ENCODE data around the gene EEF1A2. TPM values are rescaled to one million over a fixed set of nuclear protein-coding genes. Genes with fewer than 3 reads are reported as not detected.

Gene EEF1A2
- total RNA-seq, 1 experiment from 2014 or later: 0.46 TPM

DNA sequence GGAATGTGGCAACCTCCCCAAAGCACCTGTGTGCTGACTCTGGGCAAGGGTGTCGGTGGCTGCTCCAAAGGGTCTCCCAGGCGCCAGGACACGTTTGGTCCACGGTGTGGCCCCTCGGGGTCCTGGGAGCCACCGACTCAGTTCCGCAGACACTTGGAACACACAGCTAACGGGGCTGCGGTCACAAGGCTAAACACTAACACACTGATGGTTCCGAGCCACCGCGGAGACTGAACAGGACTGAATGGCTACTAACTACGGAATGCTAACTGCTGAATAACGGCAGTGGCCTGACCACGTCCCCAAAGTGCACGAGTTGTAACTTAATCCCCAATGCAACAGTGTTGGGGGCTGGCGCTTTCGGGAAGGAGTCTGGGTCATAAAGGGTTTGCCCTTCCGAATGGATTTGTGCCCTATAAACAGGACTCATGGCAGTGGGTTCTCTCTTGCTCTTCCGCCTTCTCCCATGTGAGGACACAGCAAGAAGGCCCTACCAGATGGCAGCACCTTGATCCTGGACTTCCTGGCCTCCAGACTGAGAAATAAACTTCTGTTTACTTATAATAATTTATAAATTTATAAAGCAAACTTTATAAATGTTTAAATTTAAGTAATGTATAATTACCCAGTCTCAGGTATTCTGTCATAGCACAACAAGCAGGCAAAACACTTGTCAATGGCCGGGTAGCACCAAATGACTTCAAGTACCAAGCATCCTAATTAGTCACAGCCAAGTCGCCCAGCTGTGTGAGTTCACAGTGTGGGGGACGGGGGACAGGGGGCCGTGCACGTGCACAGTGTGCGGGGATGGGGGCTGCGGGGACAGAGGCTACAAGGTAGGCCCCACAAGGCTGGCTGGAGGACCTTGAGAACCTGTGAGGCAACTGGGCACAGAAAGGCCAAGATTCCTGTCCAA is 2.3 kb upstream of the EEF1A2 start:
- no peak for DNase-seq (ENCODE audit: low read depth)

DNA sequence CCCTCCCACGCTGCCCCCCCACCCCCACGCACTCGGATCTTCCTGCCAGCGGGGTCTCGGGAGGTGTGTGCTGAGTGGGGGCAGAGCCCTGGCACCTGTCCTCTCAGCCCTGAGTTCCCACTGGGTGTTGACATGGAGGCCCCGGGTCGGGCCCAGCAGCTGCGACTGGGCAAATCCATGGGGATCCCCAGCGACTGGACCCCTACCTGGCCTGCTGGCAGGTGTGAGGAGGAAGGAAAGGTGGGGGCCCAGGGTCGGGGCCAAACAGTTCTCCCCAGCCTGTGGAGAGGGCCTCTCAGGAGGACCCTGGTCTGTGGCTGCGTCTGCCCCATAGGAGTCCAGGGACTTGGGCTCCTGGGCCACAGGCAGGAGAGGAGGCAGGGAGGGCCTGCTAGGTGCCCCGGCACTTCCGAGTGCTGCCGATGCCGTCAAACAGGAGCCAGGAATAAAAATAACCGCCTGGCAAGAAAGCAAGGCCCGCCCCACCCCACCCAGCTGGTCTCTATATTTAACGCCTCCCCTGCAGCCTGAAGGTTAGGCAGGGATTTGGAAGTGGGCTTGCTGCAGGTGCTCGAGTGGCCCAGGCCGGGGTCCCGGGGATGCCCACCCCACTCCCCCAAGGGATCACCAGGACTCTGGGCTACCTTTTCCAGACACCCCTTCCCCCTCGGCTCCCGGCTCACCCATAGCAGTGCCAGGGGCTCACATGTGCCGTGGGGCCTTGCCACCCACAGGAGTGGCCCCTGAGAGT is 1.4 kb upstream of the EEF1A2 start:
- DNase-seq (ENCODE audit: low read depth): no peak

DNA sequence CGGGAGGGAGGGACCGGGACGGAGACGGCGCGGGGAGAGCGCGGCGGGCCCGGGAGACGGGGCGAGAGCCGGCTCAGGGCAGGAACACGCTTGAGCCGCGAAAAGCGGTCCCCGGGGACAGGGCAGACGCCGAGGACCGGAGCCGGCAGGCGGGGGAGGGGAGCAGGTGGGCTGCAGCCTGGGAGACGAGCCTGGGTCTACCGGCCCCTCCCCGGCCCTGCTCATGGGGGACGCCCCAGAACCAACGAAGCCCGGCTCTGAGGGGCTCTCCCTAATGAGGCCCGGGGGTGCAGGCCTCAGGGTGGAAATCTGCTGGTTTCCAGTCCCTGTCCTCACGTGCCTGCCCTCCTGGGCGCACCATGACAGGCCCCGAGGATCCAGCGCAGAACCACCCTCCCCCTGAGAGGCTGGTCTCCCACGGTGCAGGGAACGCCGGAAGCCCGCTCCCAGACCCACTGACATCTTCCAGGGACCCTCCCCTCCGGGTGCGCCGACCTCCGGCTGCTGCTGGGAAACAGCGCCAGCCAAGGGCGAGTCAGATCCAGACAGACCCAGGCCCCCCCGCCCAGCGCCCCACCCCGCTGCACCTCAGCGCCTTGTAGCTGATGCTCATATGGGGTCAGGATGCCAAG is 571 bp upstream of the EEF1A2 start:
- no peak for DNase-seq (ENCODE audit: low read depth)

- peak; percentile 23 for DNase-seq (ENCODE audit: low read depth)
Measured at GRCh38 chr20:63497946-63498935, 642 bp downstream of the EEF1A2 start.

DNA sequence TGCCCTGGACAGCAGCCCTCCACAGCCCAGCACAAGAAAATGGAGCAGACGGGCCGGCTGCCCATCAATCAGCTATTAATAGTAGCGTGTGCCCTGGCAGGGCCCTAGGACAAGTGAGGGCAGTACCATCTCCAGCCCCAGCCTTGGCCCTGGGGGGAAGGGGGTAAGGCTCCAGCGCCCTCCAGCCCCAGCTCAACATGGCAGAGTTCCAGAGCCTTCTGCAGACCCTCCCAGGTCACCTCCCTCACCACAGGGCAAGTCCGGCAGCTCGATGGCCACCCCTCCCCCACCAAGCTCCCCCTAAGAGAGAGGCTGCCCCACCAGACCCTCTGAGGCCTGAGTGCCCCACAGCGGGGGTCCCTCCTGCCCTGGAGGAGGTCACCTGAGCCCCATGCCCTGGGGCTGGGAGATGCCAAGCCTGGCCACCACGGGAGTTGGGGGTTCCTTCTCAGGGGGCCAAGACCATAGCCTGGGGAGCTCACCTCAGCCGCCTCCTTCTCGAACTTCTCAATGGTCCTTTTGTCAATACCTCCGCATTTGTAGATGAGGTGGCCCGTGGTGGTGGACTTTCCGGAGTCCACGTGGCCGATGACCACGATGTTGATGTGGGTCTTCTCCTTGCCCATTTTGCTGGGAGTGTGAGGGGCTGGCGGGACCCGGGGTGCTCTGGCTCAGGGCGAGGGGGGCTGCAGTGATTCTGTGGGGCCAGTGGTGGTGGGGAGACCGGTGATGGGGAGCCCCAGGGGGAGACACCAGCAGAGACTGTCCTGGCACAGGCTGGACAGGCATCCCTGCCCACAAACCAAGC is 1.5 kb downstream of the EEF1A2 start:
- DNase-seq (ENCODE audit: low read depth): no peak

GRCh38 chr20:63496596-63497120 is 2.2 kb downstream of the EEF1A2 start:
- DNase-seq (ENCODE audit: low read depth): no peak

GRCh38 chr20:63495741-63496595 is 2.9 kb downstream of the EEF1A2 start:
- peak; percentile 23 for DNase-seq (ENCODE audit: low read depth)

DNA sequence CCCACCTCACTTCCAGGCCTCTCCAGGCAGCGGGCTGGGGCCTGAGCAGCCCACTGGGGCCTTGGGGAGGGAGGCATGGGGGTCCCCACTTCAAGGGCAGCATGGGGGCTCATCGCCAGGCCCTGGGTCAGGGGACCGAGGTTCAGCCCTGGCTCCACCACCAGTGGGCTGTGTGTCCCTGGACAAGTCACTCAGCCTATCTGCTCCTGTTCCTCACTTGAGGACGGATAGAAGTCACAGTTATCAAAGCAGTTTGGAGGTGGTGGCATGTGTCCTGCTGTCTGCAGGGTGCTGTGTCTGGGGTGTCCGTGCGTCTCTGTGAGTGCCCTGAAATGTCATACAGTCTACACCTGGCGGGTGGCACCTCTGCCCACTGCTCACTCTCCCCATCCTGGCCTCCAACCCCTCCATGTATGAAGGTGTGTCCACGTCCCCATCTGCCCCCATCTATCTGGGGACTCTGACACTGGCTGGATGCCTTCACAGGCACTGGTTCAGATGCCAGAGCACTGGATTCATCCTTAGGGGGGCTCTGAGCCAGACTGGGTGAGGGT is 3.6 kb downstream of the EEF1A2 start:
- no peak for DNase-seq (ENCODE audit: low read depth)

GRCh38 chr20:63494420-63495166 is 4.3 kb downstream of the EEF1A2 start:
- no peak for DNase-seq (ENCODE audit: low read depth)

- no peak for DNase-seq (ENCODE audit: low read depth)
Measured at GRCh38 chr20:63494084-63494419, 4.8 kb downstream of the EEF1A2 start.

DNA sequence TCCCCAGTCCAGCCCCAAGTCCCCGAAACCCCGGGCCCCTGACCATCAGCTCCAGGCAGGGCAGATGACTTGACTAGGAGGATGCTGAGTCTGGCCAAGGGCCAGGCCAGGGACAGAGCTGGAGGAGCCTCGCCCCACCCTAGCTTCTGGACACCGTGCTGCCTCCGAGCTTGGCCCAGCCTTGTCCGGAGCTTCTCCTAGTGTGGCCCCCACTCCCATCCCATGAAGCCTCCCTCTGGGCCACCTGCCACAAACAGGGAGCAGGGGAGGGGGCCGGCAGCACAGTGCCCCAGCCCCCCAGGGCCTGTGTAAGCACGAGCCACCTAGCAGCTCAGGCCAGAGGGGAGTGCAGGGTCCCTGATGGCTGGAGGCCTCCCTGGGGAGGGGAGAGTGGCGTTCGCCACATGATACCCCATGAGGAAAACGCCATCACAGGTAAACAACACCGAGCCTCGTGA is 5.3 kb downstream of the EEF1A2 start:
- no peak for DNase-seq (ENCODE audit: low read depth)

GRCh38 chr20:63492982-63493381 is 5.9 kb downstream of the EEF1A2 start:
- DNase-seq (ENCODE audit: low read depth): no peak

- no peak for DNase-seq (ENCODE audit: low read depth)
Measured at GRCh38 chr20:63492518-63492917, 6.4 kb downstream of the EEF1A2 start.

- no peak for DNase-seq (ENCODE audit: low read depth)
Measured at GRCh38 chr20:63491635-63492230, 7.2 kb downstream of the EEF1A2 start.

DNA sequence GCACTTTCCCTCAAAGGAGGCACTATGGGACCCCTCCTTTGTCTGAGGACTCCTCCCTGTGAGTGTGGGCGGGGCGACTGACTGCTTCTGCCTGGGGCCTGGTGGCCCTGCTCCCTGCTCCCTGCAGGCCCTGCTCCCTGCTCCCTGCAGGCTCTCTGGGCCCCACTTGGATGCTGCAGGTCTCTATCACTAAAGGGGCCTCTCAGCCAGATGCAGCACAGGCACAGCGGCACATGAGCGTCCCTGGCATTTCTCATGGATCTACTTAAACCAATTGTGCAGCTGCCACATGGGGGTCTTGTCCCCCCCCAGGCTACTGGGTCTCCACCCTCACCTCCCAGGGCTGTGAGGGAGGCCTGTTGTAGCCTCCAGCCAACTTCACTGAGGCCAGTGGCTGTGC is 7.8 kb downstream of the EEF1A2 start:
- DNase-seq (ENCODE audit: low read depth): no peak

- DNase-seq (ENCODE audit: low read depth): no peak
Measured at GRCh38 chr20:63490416-63490815, 8.5 kb downstream of the EEF1A2 start.
